ENCODE data around the gene USP43. TPM values are rescaled to one million over a fixed set of nuclear protein-coding genes. Genes with fewer than 3 reads are reported as not detected.

USP43 gene
- total RNA-seq, 2 donors from 2014 or later, result 0.24 TPM; not detected in 1

DNA sequence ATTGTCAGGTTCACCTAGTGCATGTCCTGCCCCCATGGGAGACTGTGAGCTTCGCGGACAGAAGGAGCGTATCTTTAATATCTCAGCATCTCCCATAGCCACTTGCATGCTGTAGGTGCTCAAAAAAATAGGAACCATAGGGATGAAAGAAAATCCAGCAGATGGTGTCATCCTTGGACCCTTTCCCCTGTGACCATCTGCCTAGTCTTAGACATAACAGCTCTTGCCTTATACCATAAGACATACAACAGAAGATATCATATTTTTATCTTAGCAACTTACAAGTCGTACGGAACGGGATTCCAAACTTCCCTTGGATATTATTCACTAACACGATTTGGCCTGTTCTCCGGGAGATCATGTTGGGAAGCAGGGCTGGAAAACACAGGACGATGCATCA is 131.6 kb downstream of the USP43 start:
- no peak overlapping the region for H3K27ac ChIP-seq
- H3K4me3 ChIP-seq, result no peak overlapping the region
- H3K9me3 ChIP-seq, result no peaks in the 10 kb centered on the region
- DNase-seq (ENCODE audit: low spot score), result no peak
- H3K36me3 ChIP-seq, result no peaks in the 10 kb centered on the region
- no peaks in the 10 kb centered on the region for H3K27me3 ChIP-seq
- TF ChIP-seq, protein P1, sequence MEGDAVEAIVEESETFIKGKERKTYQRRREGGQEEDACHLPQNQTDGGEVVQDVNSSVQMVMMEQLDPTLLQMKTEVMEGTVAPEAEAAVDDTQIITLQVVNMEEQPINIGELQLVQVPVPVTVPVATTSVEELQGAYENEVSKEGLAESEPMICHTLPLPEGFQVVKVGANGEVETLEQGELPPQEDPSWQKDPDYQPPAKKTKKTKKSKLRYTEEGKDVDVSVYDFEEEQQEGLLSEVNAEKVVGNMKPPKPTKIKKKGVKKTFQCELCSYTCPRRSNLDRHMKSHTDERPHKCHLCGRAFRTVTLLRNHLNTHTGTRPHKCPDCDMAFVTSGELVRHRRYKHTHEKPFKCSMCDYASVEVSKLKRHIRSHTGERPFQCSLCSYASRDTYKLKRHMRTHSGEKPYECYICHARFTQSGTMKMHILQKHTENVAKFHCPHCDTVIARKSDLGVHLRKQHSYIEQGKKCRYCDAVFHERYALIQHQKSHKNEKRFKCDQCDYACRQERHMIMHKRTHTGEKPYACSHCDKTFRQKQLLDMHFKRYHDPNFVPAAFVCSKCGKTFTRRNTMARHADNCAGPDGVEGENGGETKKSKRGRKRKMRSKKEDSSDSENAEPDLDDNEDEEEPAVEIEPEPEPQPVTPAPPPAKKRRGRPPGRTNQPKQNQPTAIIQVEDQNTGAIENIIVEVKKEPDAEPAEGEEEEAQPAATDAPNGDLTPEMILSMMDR (IDR thresholded peaks at IDR 0.05), result no peak
- H3K4me1 ChIP-seq, result no peaks in the 10 kb centered on the region

Other genes starting within 250 kb of the USP43 start
- gene STX8, start 69.7 kb upstream of the USP43 start, total RNA-seq, result 10 to 100 TPM; 38.8 to 60.8 TPM
- 1 to 10 TPM in 1 of 2 donors, not detected in 1; 1.1 TPM for gene CFAP52, start 68.9 kb upstream of the USP43 start, total RNA-seq
- gene DHRS7C, start 146.1 kb downstream of the USP43 start, total RNA-seq, result 100 to 1,000 TPM in 1 of 2 donors, 10 to 100 TPM in 1; 79.3 to 201 TPM
- not detected for gene GSG1L2, start 176.6 kb downstream of the USP43 start, total RNA-seq
- gene GLP2R, start 180.4 kb downstream of the USP43 start, total RNA-seq, result 1 to 10 TPM; 1.0 to 1.7 TPM